HUES48 (cell line): ENCODE data around the gene NFS1.

Source experiments
- H3K27ac ChIP-seq: one replicate; pipeline ENCODE4 v1.7.0; 2013; ENCODE audit warnings: low read depth, low read length, inconsistent platforms
- H3K27me3 ChIP-seq: 2 replicates; pipeline ENCODE4 v1.6.1; 2013; ENCODE audit warnings: mild to moderate bottlenecking, low read length; ENCODE audit not compliant: control insufficient read depth, insufficient read depth
- H3K36me3 ChIP-seq: 2 replicates; pipeline ENCODE4 v1.6.1; 2013; ENCODE audit warnings: low read length; ENCODE audit not compliant: control insufficient read depth, insufficient read depth
- H3K4me1 ChIP-seq: 2 replicates; pipeline ENCODE4 v1.6.1; 2013; ENCODE audit warnings: mild to moderate bottlenecking, low read length; ENCODE audit not compliant: control insufficient read depth, insufficient read depth
- H3K4me3 ChIP-seq: 2 replicates; pipeline ENCODE4 v1.5.1; 2013; ENCODE audit warnings: mild to moderate bottlenecking, low read depth, low read length
- H3K9ac ChIP-seq: 2 replicates; pipeline ENCODE4 v1.6.1; 2013; ENCODE audit warnings: mild to moderate bottlenecking, low read depth, low read length, moderate library complexity
- H3K9me3 ChIP-seq: 2 replicates; pipeline ENCODE4 v1.6.1; 2013; ENCODE audit warnings: low read length; ENCODE audit not compliant: control insufficient read depth, insufficient read depth

The NFS1 gene

DNA sequence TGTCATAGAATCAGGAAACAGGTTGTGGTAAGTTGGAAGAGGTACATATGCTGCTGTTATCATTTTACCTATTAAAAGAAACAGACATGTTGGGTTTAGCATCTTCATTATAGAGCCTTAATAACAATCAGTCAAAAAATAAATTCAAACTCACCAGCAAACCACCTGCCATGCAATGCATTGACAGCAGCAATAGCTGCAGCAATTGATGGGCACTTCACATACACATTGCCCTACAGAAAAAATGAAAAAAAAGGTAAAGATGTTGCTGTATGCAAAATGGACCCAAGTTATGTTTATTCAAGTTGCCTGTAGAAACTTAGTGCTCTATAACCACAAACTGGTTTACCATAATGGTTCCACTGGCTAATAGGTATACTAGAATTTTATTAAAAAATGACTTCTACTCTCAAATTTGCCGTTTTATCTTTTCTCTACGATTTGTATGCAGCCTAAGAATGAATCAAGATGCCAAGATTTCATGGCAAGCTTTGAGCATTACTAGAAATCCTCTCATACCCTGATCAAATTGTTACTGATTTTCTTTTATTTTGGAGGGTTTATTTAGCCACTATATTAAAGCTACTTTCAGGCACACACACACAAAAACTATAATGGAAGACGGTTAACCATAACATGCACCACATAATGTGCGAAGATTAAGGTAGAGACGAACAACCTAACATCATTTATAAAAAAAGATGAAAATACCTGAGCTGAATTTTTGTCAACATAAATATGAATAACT is 5.5 kb upstream of the NFS1 start:
- H3K4me1 ChIP-seq = no peaks in the 10 kb centered on the region
- H3K27ac ChIP-seq = no peak overlapping the region
- H3K4me3 ChIP-seq = no peak overlapping the region
- no peaks in the 10 kb centered on the region for H3K9me3 ChIP-seq
- H3K9ac ChIP-seq = no peak overlapping the region
- H3K27me3 ChIP-seq = no peaks in the 10 kb centered on the region
- H3K36me3 ChIP-seq = peaks cover 86% of the 10 kb centered on the region

DNA sequence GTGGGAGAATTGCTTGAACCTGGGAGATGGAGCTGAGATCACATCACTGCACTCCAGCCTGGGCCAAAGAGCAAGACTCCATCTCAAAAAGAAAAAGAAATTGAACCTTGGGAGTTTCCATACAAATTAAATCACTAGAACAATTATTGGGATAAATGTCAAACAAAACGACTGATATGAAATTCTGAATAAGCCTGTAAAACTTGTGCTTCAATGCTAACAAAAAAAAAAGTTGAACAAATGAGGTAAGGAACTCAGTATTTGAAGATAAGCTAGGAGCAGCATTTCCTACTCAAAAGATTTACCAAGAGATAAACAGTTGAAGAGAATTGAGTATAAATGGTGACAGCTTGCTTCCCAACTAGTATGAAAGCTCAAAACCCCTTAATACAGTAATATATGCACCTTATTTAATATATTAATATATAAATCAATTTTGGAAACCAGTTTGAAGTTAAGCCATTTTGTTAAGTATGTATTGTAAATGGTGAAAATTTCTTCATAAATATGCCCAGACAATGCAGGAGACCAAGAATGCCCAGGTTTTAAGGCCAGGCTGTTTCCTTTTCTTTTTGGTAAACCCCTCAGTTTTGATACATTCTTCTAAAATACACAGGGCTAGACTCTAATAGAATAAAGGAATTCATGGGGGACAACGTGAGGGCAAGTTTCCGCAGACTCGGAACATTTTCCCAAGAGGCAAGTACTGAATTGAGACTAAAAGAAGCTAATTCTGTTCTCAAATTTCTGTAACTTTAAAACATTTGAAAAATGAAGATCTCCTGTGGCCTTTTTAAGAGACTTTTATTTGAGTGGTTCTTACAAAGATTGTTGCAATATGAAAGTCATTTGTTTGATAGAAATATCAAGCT is 3.9 kb upstream of the NFS1 start:
- H3K36me3 ChIP-seq = peaks cover 70% of the 10 kb centered on the region
- H3K4me3 ChIP-seq = no peak overlapping the region
- no peaks in the 10 kb centered on the region for H3K9me3 ChIP-seq
- H3K27ac ChIP-seq = peak overlapping the region; percentile 7
- H3K27me3 ChIP-seq = no peaks in the 10 kb centered on the region
- no peak overlapping the region for H3K9ac ChIP-seq
- peaks cover 2% of the 10 kb centered on the region; the same call in 1 of the 2 replicates for H3K4me1 ChIP-seq

DNA sequence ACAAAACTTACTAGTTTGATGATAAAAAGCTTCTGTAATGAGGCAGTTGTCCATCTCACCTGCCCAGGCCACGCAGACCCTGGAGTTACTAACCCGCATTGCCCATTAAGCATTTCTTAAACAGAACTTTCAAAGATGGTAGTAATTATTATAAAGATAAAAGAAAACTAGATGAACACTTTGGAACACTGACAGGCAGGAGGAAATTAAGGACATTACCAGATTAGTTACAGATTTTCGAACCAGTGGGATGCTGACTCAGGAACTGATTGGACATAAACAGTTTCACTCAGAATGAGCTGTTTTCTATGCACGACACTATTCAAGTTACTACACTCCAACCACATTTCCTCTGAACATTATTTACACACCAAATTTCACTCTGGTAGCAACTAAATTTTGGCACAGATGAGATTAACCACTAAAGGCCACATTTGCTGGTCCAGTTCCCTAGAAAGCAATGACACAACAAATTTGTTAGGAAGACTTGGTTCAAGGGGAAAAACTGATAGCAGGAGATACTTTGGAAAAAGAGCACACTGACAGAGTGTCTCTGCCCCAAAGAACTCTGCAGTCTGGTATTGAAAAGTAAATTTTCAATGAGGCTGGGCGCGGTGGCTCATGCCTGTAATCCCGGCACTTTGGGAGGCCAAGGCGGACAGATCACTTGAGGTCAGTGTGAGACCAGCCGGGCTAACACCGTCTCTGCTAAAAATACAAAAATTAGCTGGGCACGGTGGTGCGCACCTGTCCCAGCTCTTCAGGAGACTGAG is 3.1 kb upstream of the NFS1 start:
- Histone ChIP-seq H3K9ac (no peak overlapping the region), H3K4me1 (peaks cover 6% of the 10 kb centered on the region), H3K27ac (peak overlapping the region; percentile 21), H3K9me3 (no peaks in the 10 kb centered on the region), H3K36me3 (peaks cover 62% of the 10 kb centered on the region), H3K4me3 (no peak overlapping the region), H3K27me3 (no peaks in the 10 kb centered on the region)

DNA sequence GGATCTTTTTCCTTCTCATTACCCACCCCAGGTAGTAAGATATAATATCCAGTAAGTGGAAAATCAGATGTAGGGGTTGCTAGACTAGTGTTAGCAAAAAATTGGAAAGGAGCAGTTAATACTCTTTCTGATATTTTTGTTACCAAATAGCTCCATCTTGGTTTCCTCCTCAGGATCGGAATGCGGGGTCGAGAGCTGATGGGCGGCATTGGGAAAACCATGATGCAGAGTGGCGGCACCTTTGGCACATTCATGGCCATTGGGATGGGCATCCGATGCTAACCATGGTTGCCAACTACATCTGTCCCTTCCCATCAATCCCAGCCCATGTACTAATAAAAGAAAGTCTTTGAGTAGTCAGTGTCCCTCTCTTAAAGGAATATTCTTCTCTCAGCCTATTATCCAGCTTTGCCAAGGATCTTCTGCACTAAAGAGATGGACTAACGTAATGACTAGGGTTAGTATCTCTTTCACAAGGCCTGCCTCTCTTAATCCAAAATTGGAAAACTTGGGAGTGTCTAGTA is 1.5 kb upstream of the NFS1 start:
- Histone ChIP-seq H3K27ac (peak overlapping the region; percentile 92), H3K4me3 (peak overlapping the region; percentile 95), H3K9me3 (no peaks in the 10 kb centered on the region), H3K9ac (no peak overlapping the region), H3K36me3 (peaks cover 53% of the 10 kb centered on the region), H3K27me3 (no peaks in the 10 kb centered on the region), H3K4me1 (peaks cover 6% of the 10 kb centered on the region)

DNA sequence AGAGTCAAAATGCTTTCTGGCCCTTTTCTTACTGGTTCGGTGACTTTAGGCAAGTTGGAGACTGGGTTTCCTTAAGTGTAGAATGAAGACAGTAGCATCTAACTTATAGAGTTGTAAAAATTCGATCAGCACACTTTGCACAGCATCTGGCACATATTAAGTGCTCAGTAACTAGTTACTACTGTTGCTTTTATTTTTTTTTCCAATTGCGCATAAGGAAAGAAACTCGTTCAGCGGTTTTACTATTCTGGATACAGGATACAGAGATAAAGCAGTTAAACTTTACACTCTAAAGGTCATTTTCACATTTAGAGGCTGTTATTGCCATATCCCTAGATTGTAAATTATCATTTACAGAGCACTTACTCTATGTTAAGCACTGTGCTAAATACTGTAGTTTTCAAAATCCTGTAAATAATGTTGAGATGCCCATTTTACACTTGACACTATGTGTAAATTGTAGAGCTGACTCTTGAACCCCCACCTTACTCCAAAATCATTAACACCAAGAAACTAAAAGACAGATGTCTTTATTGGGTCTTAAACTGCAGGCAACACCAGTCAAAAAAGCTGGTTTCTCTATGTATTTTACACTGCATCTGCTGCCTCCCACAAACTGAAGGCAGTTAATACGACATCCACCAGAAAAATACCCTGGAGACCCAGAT is 939 bp upstream of the NFS1 start:
- H3K9ac ChIP-seq = peak overlapping the region; percentile 92
- H3K4me3 ChIP-seq = peak overlapping the region; percentile 95
- no peaks in the 10 kb centered on the region for H3K27me3 ChIP-seq
- H3K27ac ChIP-seq = peak overlapping the region; percentile 92
- H3K9me3 ChIP-seq = no peaks in the 10 kb centered on the region
- peaks cover 6% of the 10 kb centered on the region for H3K4me1 ChIP-seq
- peaks cover 53% of the 10 kb centered on the region for H3K36me3 ChIP-seq

DNA sequence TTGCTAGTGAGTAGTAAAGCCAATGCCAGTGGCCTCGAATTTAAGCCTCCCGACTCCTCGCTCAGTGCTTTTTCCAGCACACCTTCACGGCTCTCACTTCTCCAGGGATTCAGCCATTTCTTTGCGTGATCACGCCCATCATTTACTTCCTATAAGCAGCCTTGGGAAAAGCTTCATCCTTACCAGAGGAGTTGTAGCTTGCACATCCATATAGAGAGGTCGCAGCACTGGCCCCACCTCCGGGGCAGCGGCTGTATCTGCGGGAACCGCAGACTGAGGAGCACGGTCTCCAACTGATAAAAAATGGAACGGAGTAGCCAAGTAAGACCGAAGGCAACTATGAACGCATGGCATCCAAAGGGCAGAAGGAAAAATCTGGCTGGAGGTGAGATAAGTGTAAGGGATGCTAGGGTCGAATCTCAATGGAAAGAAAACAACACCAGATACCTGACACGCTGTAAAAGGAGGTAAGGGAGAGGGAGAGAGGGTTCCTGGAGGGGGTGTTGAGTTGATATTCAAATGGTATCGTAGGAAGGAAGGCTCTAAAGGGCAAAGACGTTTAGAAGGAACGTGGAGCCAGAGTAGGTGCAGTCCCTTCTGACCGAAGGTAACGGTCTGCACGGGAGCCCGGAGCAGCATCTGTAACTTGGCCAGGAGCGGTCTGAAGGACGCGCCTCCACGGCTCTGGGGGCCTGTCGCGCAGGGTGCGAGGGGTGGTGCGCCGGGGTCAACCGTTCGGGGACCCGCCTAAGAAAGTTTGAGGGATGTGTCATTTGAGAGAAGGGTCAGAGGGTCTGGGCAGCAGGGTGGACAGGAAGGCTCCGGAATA is 640 bp downstream of the NFS1 start:
- H3K4me1 ChIP-seq = peaks cover 6% of the 10 kb centered on the region
- H3K9ac ChIP-seq = peak overlapping the region; percentile 1; the same call in 1 of the 2 replicates
- H3K36me3 ChIP-seq = peaks cover 47% of the 10 kb centered on the region
- no peaks in the 10 kb centered on the region for H3K9me3 ChIP-seq
- no peaks in the 10 kb centered on the region for H3K27me3 ChIP-seq
- peak overlapping the region; percentile 95 for H3K4me3 ChIP-seq
- peak overlapping the region; percentile 92 for H3K27ac ChIP-seq

DNA sequence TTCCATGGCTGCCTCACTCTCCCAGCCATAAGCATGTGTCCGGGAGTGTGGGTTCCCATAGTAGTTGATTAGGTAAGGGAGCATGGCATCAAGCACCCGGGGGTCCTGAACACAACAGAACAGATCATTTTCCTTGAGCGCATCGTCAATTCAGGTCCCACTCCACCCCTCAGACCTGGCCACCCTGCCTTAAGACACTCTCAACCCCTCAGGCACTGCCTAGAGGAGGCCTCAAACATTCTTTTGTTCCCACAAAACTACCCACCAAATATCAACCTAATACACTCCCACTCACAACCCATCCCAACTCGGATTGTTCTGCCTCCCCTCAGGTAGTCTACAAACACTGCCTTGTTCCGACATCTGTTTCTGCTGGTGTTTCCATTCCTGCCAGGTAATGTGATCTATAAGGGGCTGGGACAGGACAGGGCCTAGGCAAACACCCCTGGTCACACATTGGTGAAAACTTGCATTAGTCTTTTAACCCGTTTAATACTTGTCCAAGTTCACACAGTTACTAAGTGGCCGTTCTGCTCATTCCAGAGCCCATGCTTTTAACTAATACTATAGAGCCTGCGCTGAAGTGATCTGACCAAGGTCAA is 1.4 kb downstream of the NFS1 start:
- no peak overlapping the region for H3K9ac ChIP-seq
- no peaks in the 10 kb centered on the region for H3K9me3 ChIP-seq
- H3K27ac ChIP-seq = no peak overlapping the region
- peaks cover 39% of the 10 kb centered on the region for H3K36me3 ChIP-seq
- peak overlapping the region; percentile 95 for H3K4me3 ChIP-seq
- H3K27me3 ChIP-seq = no peaks in the 10 kb centered on the region
- peaks cover 6% of the 10 kb centered on the region for H3K4me1 ChIP-seq

DNA sequence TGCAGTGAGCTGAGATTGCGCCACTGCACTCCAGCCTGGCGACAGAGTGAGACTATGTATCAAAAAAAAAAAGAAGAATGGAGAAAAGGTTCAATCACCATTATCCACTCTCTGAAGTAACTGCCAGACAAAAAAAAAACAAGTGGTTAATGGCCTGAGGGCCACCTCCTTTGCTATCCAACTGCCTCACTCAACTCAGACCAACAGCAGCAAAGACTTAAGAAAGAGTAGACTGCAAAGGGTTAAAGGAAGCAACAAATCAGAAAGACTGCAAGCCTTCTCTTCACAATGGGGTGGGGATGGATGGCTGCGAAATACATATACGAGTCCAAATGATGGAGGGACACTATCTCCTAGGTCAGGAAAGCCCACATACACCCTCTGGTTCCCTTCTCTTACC is 3.2 kb downstream of the NFS1 start:
- Histone ChIP-seq H3K27ac (no peak overlapping the region), H3K27me3 (no peaks in the 10 kb centered on the region), H3K4me1 (peaks cover 6% of the 10 kb centered on the region), H3K9ac (no peak overlapping the region), H3K36me3 (peaks cover 28% of the 10 kb centered on the region), H3K9me3 (no peaks in the 10 kb centered on the region), H3K4me3 (no peak overlapping the region)

DNA sequence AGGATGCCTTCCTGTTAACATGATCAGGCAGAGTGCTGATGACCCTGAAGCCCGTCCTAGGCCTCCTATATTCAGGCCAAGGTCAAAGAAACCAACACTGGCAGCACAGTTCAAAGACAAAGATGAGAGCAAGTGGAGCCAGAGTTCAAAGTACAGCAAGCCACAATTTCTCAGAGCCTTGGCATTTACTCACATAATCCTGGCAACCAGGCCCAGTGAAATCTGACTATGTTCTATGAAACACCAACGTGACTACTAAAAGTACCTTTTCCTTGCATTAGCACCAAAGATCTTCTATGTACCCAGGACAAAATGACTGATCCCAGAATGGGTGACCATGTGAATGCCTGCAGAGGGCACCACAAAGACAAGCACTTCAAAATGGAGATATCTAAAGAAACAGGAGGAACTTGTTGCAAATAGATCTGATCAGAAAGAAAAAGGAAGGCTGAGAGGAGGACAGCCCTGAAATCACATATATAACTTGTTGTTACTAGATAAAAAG is 3.9 kb downstream of the NFS1 start:
- Histone ChIP-seq H3K4me1 (peaks cover 6% of the 10 kb centered on the region), H3K4me3 (no peak overlapping the region), H3K27ac (no peak overlapping the region), H3K27me3 (no peaks in the 10 kb centered on the region), H3K9me3 (no peaks in the 10 kb centered on the region), H3K36me3 (peaks cover 25% of the 10 kb centered on the region), H3K9ac (no peak overlapping the region)
